GM10248 (cell line): ENCODE measurements around the gene TBC1D24.

Source experiments
- CTCF ChIA-PET: fragments of 300-600 bp; sonication (Branson Sonifier 250); formaldehyde crosslinking; extraction: SDS; loops from one replicate; lab custom pipeline; 2021; ENCODE audit warnings: antibody characterized with exemption; lab: Yijun Ruan, JAX
- POLR2A ChIA-PET: fragments of 350-650 bp; sonication (Branson Sonifier 250); formaldehyde crosslinking; extraction: SDS; loops from one replicate; lab custom pipeline; 2020; ENCODE audit warnings: antibody characterized with exemption; lab: Yijun Ruan, JAX
- DNase-seq: peaks from one replicate; pipeline ENCODE4 v3.0.0; 2012; ENCODE audit errors: extremely low spot score
- CTCF ChIP-seq: IDR thresholded peaks from 2 replicates; pipeline ENCODE4 v1.5.1; 2012; ENCODE audit warnings: mild to moderate bottlenecking, low read depth; ENCODE audit errors: extremely low read depth, missing control alignments, control extremely low read depth

TBC1D24 gene

GRCh38 chr16:2472885-2473445 is 2.0 kb upstream of the TBC1D24 start:
- no peak for DNase-seq
- ChIA-PET CTCF (no interaction called here), POLR2A (no interaction called here)
- no peak for TF ChIP-seq CTCF

GRCh38 chr16:2473446-2473926 is 1.4 kb upstream of the TBC1D24 start:
- DNase-seq, result no peak
- TF ChIP-seq CTCF, result no peak
- ChIA-PET POLR2A (no interaction called here), CTCF (no interaction called here)

GRCh38 chr16:2473999-2474876 is 689 bp upstream of the TBC1D24 start:
- ChIA-PET POLR2A (interaction anchor here (1.0 kb wide), 1 partner anchor 14 kb away, joined by 3 read pairs; the partner anchor contains the start of gene TEDC2), CTCF (interaction anchor here (0.7 to 1.0 kb wide), 5 partner anchors 9 to 245 kb away, joined by 3 to 4 read pairs (median 3); no protein-coding TSS in a partner anchor)
- peak; percentile 65 for TF ChIP-seq CTCF
- DNase-seq, result peak; percentile 77

GRCh38 chr16:2475413-2476344 is 752 bp downstream of the TBC1D24 start:
- TF ChIP-seq CTCF, result no peak
- no peak for DNase-seq
- ChIA-PET CTCF (interaction anchor here (1.0 kb wide), 3 partner anchors 10 to 243 kb away, joined by 3 to 4 read pairs (median 4); no protein-coding TSS in a partner anchor), POLR2A (interaction anchor here (0.6 to 1.0 kb wide), 2 partner anchors 16 to 320 kb away, joined by 3 read pairs; partner anchors contain the start of genes TEDC2 and TRAF7)

- ChIA-PET CTCF (interaction anchor here (1.7 to 2.0 kb wide), 2 partner anchors 10 to 24 kb away, joined by 3 to 6 read pairs; no protein-coding TSS in a partner anchor), POLR2A (no interaction called here)
- no peak for TF ChIP-seq CTCF
- DNase-seq, result no peak
Measured at GRCh38 chr16:2476345-2476720, 1.4 kb downstream of the TBC1D24 start.
